Measurements from ENCODE around the gene CCDC106. TPM values are rescaled to one million over a fixed set of nuclear protein-coding genes. Genes with fewer than 3 reads are reported as not detected.

Gene CCDC106
- total and polyA plus RNA-seq, 2 donors from 2014 or later: 22.7 to 51.9 TPM

GRCh38 chr19:55663846-55664536 is 16.0 kb downstream of the CCDC106 start:
- peaks cover 0 to 6% (median 4%) of the 10 kb centered on the region in 3 donors for H3K4me1 ChIP-seq (ENCODE audit: control insufficient read depth in 2 of 3, insufficient read depth in 2 of 3, low read depth in 1 of 3, low read length in 3 of 3)
- no peak overlapping the region for H3K9ac ChIP-seq (ENCODE audit: low read length in 3 of 3)
- no peaks in the 10 kb centered on the region for H3K9me3 ChIP-seq (ENCODE audit: control insufficient read depth in 2 of 3, insufficient read depth in 1 of 3, low read length in 3 of 3)
- H3K36me3 ChIP-seq (ENCODE audit: control insufficient read depth in 2 of 3, insufficient read depth in 3 of 3, low read length in 3 of 3): peaks cover 9 to 74% (median 43%) of the 10 kb centered on the region in 3 donors
- DNase-seq (peak in 1 of 5 donors; percentile 61), FAIRE-seq (no peak)
- no peak overlapping the region for H3K27ac ChIP-seq (ENCODE audit: low read depth in 2 of 2, low read length in 2 of 2)
- no peak for TF ChIP-seq CTCF (IDR thresholded peaks at IDR 0.05; ENCODE audit: borderline replicate concordance, extremely low read depth, insufficient read depth)
- intact Hi-C loops (cut with DNase I): no loop called here
- H3K27me3 ChIP-seq (ENCODE audit: control insufficient read depth, insufficient read depth, low read length): no peaks in the 10 kb centered on the region
- H3K4me3 ChIP-seq (ENCODE audit: low read length in 3 of 3): no peak overlapping the region

- intact Hi-C loops (cut with DNase I): no loop called here
- DNase-seq (peak in 1 of 5 donors; percentile 54), FAIRE-seq (no peak)
- Histone ChIP-seq H3K36me3 (ENCODE audit: control insufficient read depth in 2 of 3, insufficient read depth in 3 of 3, low read length in 3 of 3) (peaks cover 9 to 81% (median 56%) of the 10 kb centered on the region in 3 donors), H3K27me3 (ENCODE audit: control insufficient read depth, insufficient read depth, low read length) (no peaks in the 10 kb centered on the region), H3K9me3 (ENCODE audit: control insufficient read depth in 2 of 3, insufficient read depth in 1 of 3, low read length in 3 of 3) (no peaks in the 10 kb centered on the region), H3K4me3 (ENCODE audit: low read length in 3 of 3) (no peak overlapping the region), H3K27ac (ENCODE audit: low read depth in 2 of 2, low read length in 2 of 2) (no peak overlapping the region), H3K4me1 (ENCODE audit: control insufficient read depth in 2 of 3, insufficient read depth in 2 of 3, low read depth in 1 of 3, low read length in 3 of 3) (peaks cover 0 to 8% (median 6%) of the 10 kb centered on the region in 3 donors), H3K9ac (ENCODE audit: low read length in 3 of 3) (no peak overlapping the region)
- no peak for TF ChIP-seq CTCF (IDR thresholded peaks at IDR 0.05; ENCODE audit: borderline replicate concordance, extremely low read depth, insufficient read depth)
Observed at GRCh38 chr19:55666343-55667005, 18.5 kb downstream of the CCDC106 start.

- no peak overlapping the region for H3K9ac ChIP-seq (ENCODE audit: low read length in 3 of 3)
- H3K27ac ChIP-seq (ENCODE audit: low read depth in 2 of 2, low read length in 2 of 2): no peak overlapping the region
- no peaks in the 10 kb centered on the region for H3K9me3 ChIP-seq (ENCODE audit: control insufficient read depth in 2 of 3, insufficient read depth in 1 of 3, low read length in 3 of 3)
- peak in 1 of 5 donors; percentile 61 for DNase-seq
- H3K4me1 ChIP-seq (ENCODE audit: control insufficient read depth in 2 of 3, insufficient read depth in 2 of 3, low read depth in 1 of 3, low read length in 3 of 3): peaks cover 0 to 8% (median 6%) of the 10 kb centered on the region in 3 donors
- FAIRE-seq: no peak
- H3K36me3 ChIP-seq (ENCODE audit: control insufficient read depth in 2 of 3, insufficient read depth in 3 of 3, low read length in 3 of 3): peaks cover 9 to 76% (median 51%) of the 10 kb centered on the region in 3 donors
- no peak overlapping the region for H3K4me3 ChIP-seq (ENCODE audit: low read length in 3 of 3)
- intact Hi-C loops (cut with DNase I): no loop called here
- TF ChIP-seq CTCF (IDR thresholded peaks at IDR 0.05; ENCODE audit: borderline replicate concordance, extremely low read depth, insufficient read depth): no peak
- H3K27me3 ChIP-seq (ENCODE audit: control insufficient read depth, insufficient read depth, low read length): no peaks in the 10 kb centered on the region
Observed at GRCh38 chr19:55667006-55667381, 19.0 kb downstream of the CCDC106 start.
